HFFc6 (cell line): Measurements from ENCODE around the gene TRPC4AP. TPM values are rescaled to one million over a fixed set of nuclear protein-coding genes. Genes with fewer than 3 reads are reported as not detected.

Source experiments
- DNase-seq: peaks from one replicate; pipeline ENCODE4 v3.0.0-alpha.2; 2018
- H3K27ac Mint-ChIP-seq: 2 replicates; pipeline ENCODE4 v1.8.0; 2020; ENCODE audit warnings: mild to moderate bottlenecking, mixed read lengths
- H3K27me3 Mint-ChIP-seq: 2 replicates; pipeline ENCODE4 v1.8.0; 2021; ENCODE audit warnings: mild to moderate bottlenecking, moderate library complexity, mixed read lengths; ENCODE audit not compliant: insufficient read depth
- H3K36me3 Mint-ChIP-seq: 2 replicates; pipeline ENCODE4 v1.8.0; 2021; ENCODE audit warnings: low read depth, mixed read lengths
- H3K4me1 Mint-ChIP-seq: 2 replicates; pipeline ENCODE4 v1.8.0; 2020; ENCODE audit warnings: low read depth, mixed read lengths
- H3K4me3 Mint-ChIP-seq: 2 replicates; pipeline ENCODE4 v1.8.0; 2020; ENCODE audit warnings: mild to moderate bottlenecking, moderate library complexity, mixed read lengths
- H3K9me3 Mint-ChIP-seq: 2 replicates; pipeline ENCODE4 v1.8.0; 2020; ENCODE audit warnings: mild to moderate bottlenecking, mixed read lengths
- CTCF ChIP-seq: fragments of 200-600 bp; sonication (generic); IDR thresholded peaks from 2 replicates; pipeline ENCODE4 v1.5.0; 2021; ENCODE audit warnings: antibody characterized with exemption, mild to moderate bottlenecking
- total RNA-seq, 6 experiments: library from RNA; stranded (reverse); fragmentation: NEBNext Ultra II Directional; extraction: Animal tissue kit (Norgen Biotek cat#: 25700); gene quantifications; 2 replicates in 1 of 6; 3 replicates in 5 of 6; pipeline ENCODE4 v1.2.3, GENCODE V29; 2021

The TRPC4AP gene
- total RNA-seq, 6 experiments from 2014 or later = 70.7 to 89.8 (median 81.6) TPM

- Mint-ChIP-seq H3K27me3 (peaks cover 4% of the 10 kb centered on the region), H3K9me3 (no peaks in the 10 kb centered on the region), H3K4me3 (no peak overlapping the region), H3K27ac (no peak overlapping the region), H3K4me1 (0 out of 2 replicates have a peak, but pooled peaks cover 5% of the 10 kb centered on the region), H3K36me3 (no peaks in the 10 kb centered on the region)
- no peak for DNase-seq
- no peak for TF ChIP-seq CTCF
Observed at GRCh38 chr20:34964486-34964885, 128.1 kb downstream of the TRPC4AP start.

GRCh38 chr20:34956751-34957472 lies 135.7 kb downstream of the TRPC4AP start:
- Mint-ChIP-seq H3K4me3 (no peak overlapping the region), H3K27me3 (peaks cover 2% of the 10 kb centered on the region), H3K9me3 (peaks cover 9% of the 10 kb centered on the region), H3K4me1 (peaks cover 32% of the 10 kb centered on the region), H3K27ac (no peak overlapping the region), H3K36me3 (peaks cover 9% of the 10 kb centered on the region)
- DNase-seq = no peak
- no peak for TF ChIP-seq CTCF

- Mint-ChIP-seq H3K27me3 (peaks cover 2% of the 10 kb centered on the region), H3K36me3 (peaks cover 9% of the 10 kb centered on the region), H3K4me3 (peak overlapping the region; percentile 96), H3K9me3 (peaks cover 9% of the 10 kb centered on the region), H3K27ac (peak overlapping the region; percentile 98), H3K4me1 (peaks cover 32% of the 10 kb centered on the region)
- DNase-seq = no peak
- peak; percentile 39; the same call in 1 of the 2 replicates for TF ChIP-seq CTCF
Observed at GRCh38 chr20:34956041-34956458, 136.6 kb downstream of the TRPC4AP start.

- H3K4me1 Mint-ChIP-seq = peaks cover 28% of the 10 kb centered on the region
- DNase-seq = peak; percentile 92
- peak; percentile 70 for TF ChIP-seq CTCF
- peaks cover 2% of the 10 kb centered on the region for H3K27me3 Mint-ChIP-seq
- H3K36me3 Mint-ChIP-seq = peaks cover 9% of the 10 kb centered on the region
- H3K27ac Mint-ChIP-seq = peak within 1 kb of the TSS; percentile 98
- H3K4me3 Mint-ChIP-seq = peak within 1 kb of the TSS; percentile 96
- H3K9me3 Mint-ChIP-seq = peaks cover 9% of the 10 kb centered on the region
Observed at GRCh38 chr20:34955231-34956040, 137.2 kb downstream of the TRPC4AP start, which contains the start of the genes GSS and MYH7B. Gene GSS (minus strand): TSS chr20:34955806. CDS start chr20:34951852, 3,954 bp downstream. Gene MYH7B (plus strand): TSS chr20:34955868. CDS start chr20:34978006, 22,138 bp downstream.

GRCh38 chr20:34954904-34955230 lies 137.7 kb downstream of the TRPC4AP start:
- Mint-ChIP-seq H3K4me3 (peak overlapping the region; percentile 96), H3K27ac (peak overlapping the region; percentile 98), H3K27me3 (peaks cover 2% of the 10 kb centered on the region), H3K4me1 (peaks cover 32% of the 10 kb centered on the region), H3K36me3 (peaks cover 9% of the 10 kb centered on the region), H3K9me3 (peaks cover 9% of the 10 kb centered on the region)
- TF ChIP-seq CTCF = no peak
- DNase-seq = peak; percentile 25
